OCI-LY3 (cell line): ENCODE results near the gene DNAJC9.

ENCODE experiments used
- H2AFZ ChIP-seq: fragments of 200-600, 300-600 bp; shearing (Covaris generic); 2 replicates; pipeline ENCODE4 v1.6.0; 2014; ENCODE audit warnings: antibody characterized with exemption, low read depth, low read length
- H3K27ac ChIP-seq: fragments of 200-600, 300-600 bp; sonication (generic); 2 replicates; pipeline ENCODE4 v1.5.1; 2014; ENCODE audit warnings: mild to moderate bottlenecking, low read length, moderate library complexity, mixed read lengths
- H3K27me3 ChIP-seq: fragments of 200-600, 300-600 bp; sonication (generic); 2 replicates; pipeline ENCODE4 v1.6.1; 2014; ENCODE audit warnings: low read depth, low read length, mixed read lengths
- H3K36me3 ChIP-seq: fragments of 200-600, 300-600 bp; sonication (generic); replicated peaks from 2 replicates; pipeline ENCODE3; 2014; ENCODE audit warnings: low read depth, low read length, mixed read lengths
- H3K4me1 ChIP-seq: fragments of 300-600, 200-600 bp; sonication (generic); 2 replicates; pipeline ENCODE4 v1.6.1; 2014; ENCODE audit warnings: low read length, mixed read lengths
- H3K4me2 ChIP-seq: fragments of 200-600, 300-600 bp; sonication (generic); 2 replicates; pipeline ENCODE4 v1.6.1; 2014; ENCODE audit warnings: low read length, mixed read lengths
- H3K4me3 ChIP-seq: fragments of 300-600, 200-600 bp; sonication (generic); 2 replicates; pipeline ENCODE4 v1.5.1; 2014; ENCODE audit warnings: antibody characterized with exemption, mild to moderate bottlenecking, low read length, moderate library complexity
- H3K79me2 ChIP-seq: fragments of 300-600, 200-600 bp; shearing (Covaris generic); 2 replicates; pipeline ENCODE4 v1.6.1; 2014; ENCODE audit warnings: mild to moderate bottlenecking, low read length, mixed read lengths
- H3K9ac ChIP-seq: fragments of 300-600, 200-600 bp; shearing (Covaris generic); 2 replicates; pipeline ENCODE4 v1.6.0; 2014; ENCODE audit warnings: mild to moderate bottlenecking, low read length, moderate library complexity
- H3K9me3 ChIP-seq: fragments of 200-600, 300-600 bp; shearing (Covaris generic); 2 replicates; pipeline ENCODE4 v1.6.1; 2014; ENCODE audit warnings: low read length, mixed read lengths; ENCODE audit not compliant: insufficient read depth
- H4K20me1 ChIP-seq: fragments of 200-600, 300-600 bp; sonication (generic); 2 replicates; pipeline ENCODE4 v1.6.1; 2016; ENCODE audit warnings: low read length, mixed read lengths; ENCODE audit not compliant: insufficient read depth
- CTCF ChIP-seq: fragments of 200-600, 300-600 bp; sonication (generic); IDR thresholded peaks from 2 replicates; pipeline ENCODE4 v1.5.1; 2014; ENCODE audit warnings: antibody characterized with exemption, low read length, low read depth
- EZH2phosphoT487 ChIP-seq: fragments of 200-600 bp; shearing (Covaris generic); IDR thresholded peaks from 2 replicates; pipeline ENCODE4 v1.6.1; 2018; ENCODE audit warnings: antibody characterized with exemption, mixed run types, low read depth

The DNAJC9 gene

GRCh38 chr10:73220989-73221388, 26.1 kb downstream of the DNAJC9 start:
- Histone ChIP-seq H3K27ac (no peak overlapping the region), H3K79me2 (no peaks in the 10 kb centered on the region), H4K20me1 (no peaks in the 10 kb centered on the region), H3K9ac (no peak overlapping the region), H3K36me3 (peaks cover 9% of the 10 kb centered on the region), H3K4me1 (no peaks in the 10 kb centered on the region), H3K4me2 (no peak overlapping the region), H3K9me3 (no peaks in the 10 kb centered on the region), H2AFZ (no peak overlapping the region), H3K27me3 (no peaks in the 10 kb centered on the region), H3K4me3 (no peak overlapping the region)
- no peak for TF ChIP-seq CTCF
- TF ChIP-seq EZH2phosphoT487 = no peak

GRCh38 chr10:73219384-73219783, 27.7 kb downstream of the DNAJC9 start:
- Histone ChIP-seq H3K27me3 (no peaks in the 10 kb centered on the region), H2AFZ (no peak overlapping the region), H3K4me2 (no peak overlapping the region)

DNA sequence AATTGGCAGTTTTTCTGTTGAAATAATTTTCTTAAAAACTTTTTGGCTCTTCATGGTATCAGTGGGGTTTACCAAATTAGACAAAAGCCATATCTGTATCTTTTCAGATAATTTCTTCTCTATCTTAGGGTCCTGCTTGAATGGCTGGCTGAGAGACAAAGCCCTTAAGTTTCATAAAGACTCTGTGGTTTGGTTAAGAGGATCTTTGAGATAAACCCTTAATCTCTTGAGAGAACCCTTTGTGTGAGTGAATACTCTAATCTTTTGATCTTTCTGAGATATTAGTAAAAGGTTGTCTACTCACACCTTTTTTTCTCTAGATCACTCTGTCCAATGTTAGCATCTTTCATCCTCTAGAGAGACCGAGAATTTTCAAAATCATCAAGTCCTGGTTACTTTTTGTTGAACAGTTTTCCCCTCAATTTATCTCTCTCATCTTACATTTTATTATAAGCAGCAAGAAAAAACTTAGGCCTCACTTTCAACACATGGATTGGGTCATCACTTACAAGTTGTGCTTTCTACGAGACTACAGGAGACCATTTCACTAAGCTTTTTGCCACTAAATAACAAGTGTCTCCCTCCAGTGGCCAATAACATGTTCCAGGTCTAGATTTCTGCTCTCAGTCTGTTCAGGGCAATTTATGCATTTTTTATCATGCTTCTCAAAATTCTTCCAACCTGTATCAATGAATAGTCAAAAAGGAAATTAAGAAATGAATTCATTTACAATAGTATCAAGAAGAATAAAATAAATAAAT, 28.4 kb downstream of the DNAJC9 start:
- no peak overlapping the region for H3K9ac ChIP-seq
- no peaks in the 10 kb centered on the region for H3K27me3 ChIP-seq
- no peak overlapping the region for H3K4me3 ChIP-seq
- no peaks in the 10 kb centered on the region for H3K79me2 ChIP-seq
- H3K27ac ChIP-seq = no peak overlapping the region
- peaks cover 9% of the 10 kb centered on the region for H3K36me3 ChIP-seq
- no peak overlapping the region for H2AFZ ChIP-seq
- H4K20me1 ChIP-seq = no peaks in the 10 kb centered on the region
- TF ChIP-seq EZH2phosphoT487 = no peak
- TF ChIP-seq CTCF = peak; percentile 39
- no peaks in the 10 kb centered on the region for H3K4me1 ChIP-seq
- H3K9me3 ChIP-seq = no peaks in the 10 kb centered on the region
- H3K4me2 ChIP-seq = no peak overlapping the region

More at GRCh38 chr10:73219384-73219783, 27.7 kb downstream of the DNAJC9 start:
- Histone ChIP-seq H3K27ac (no peak overlapping the region), H3K79me2 (no peaks in the 10 kb centered on the region), H4K20me1 (no peaks in the 10 kb centered on the region), H3K4me3 (no peak overlapping the region), H3K9me3 (no peaks in the 10 kb centered on the region), H3K36me3 (peaks cover 9% of the 10 kb centered on the region), H3K4me1 (no peaks in the 10 kb centered on the region), H3K9ac (no peak overlapping the region)
- no peak for TF ChIP-seq EZH2phosphoT487
- no peak for TF ChIP-seq CTCF

DNA sequence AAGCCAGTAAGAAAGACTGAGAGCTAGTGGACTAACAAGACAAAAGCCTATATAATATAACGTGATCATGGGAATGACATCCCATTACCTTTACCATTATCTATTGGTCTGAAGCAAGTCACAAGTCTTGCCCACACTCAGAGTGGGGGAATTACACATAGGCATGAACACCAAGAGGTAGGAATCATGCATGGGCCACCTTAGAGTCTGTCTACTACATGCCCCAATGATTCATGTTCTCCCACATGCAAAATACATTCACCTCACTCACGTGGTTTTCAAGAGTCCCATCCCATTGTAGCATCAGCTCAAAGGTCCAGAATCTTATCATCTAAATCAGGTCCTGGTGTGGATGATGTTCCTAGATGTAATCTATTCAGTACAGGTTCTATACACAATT, 29.4 kb downstream of the DNAJC9 start:
- Histone ChIP-seq H3K79me2 (no peaks in the 10 kb centered on the region), H3K36me3 (peaks cover 9% of the 10 kb centered on the region), H2AFZ (no peak overlapping the region), H3K9ac (no peak overlapping the region), H3K27me3 (no peaks in the 10 kb centered on the region), H3K9me3 (no peaks in the 10 kb centered on the region), H3K4me2 (no peak overlapping the region), H3K27ac (no peak overlapping the region), H3K4me3 (no peak overlapping the region), H3K4me1 (no peaks in the 10 kb centered on the region), H4K20me1 (no peaks in the 10 kb centered on the region)
- TF ChIP-seq EZH2phosphoT487 (no peak), CTCF (no peak)
